Right lobe of liver (tissue), 6 donors: ENCODE measurements around the gene MKNK1. TPM values are rescaled to one million over a fixed set of nuclear protein-coding genes. Genes with fewer than 3 reads are reported as not detected.

ENCODE experiments used
- ATAC-seq, 4 donors: fragments of 200-7000 bp; cut with Tn5 transposase; one replicate each; pipeline ENCODE4 v1.9.1; 2020; ENCODE audit warnings: mild to moderate bottlenecking in 4 of 4, moderate library complexity in 4 of 4
- DNase-seq, 3 donors: peaks; one replicate each; pipeline ENCODE4 v3.0.0-alpha.2; 2020
- H3K27ac ChIP-seq, 3 donors: fragments of 200-600 bp; one replicate each; pipeline ENCODE4 v1.8.0; 2022
- H3K27me3 ChIP-seq, 2 donors: fragments of 200-600 bp; one replicate each; pipeline ENCODE4 v1.8.0; 2022
- H3K36me3 ChIP-seq, 4 donors: fragments of 200-600 bp; sonication (generic) in 1 of 4; one replicate each; pipeline versions ENCODE4 v1.5.1 to v1.8.0; 2017 to 2022; ENCODE audit warnings: control low read depth in 1 of 4
- H3K4me1 ChIP-seq, 4 donors: fragments of 200-600 bp; sonication (generic) in 1 of 4; one replicate each; pipeline versions ENCODE4 v1.5.1 to v1.8.0; 2017 to 2022; ENCODE audit warnings: control low read depth in 1 of 4
- H3K4me3 ChIP-seq, 3 donors: fragments of 200-600 bp; one replicate each; pipeline ENCODE4 v1.8.0; 2022
- H3K9me3 ChIP-seq, 4 donors: fragments of 200-600 bp; sonication (generic) in 1 of 4; one replicate each; pipeline versions ENCODE4 v1.5.1 to v1.8.0; 2017 to 2022; ENCODE audit warnings: control low read depth in 1 of 4
- POLR2A ChIP-seq: fragments of 450-650 bp; IDR thresholded peaks from one replicate; pipeline ENCODE4 v1.6.1; 2017; ENCODE audit warnings: antibody characterized with exemption, mild to moderate bottlenecking
- WGBS: methylation state at CpG from one replicate; pipeline ENCODE4 v1.1.6; 2018; ENCODE audit warnings: low coverage, low lambda C conversion rate; ENCODE audit not compliant: insufficient coverage; ENCODE audit errors: missing lambda C conversion rate; 5-methylcytosine and 5-hydroxymethylcytosine counted together
- intact Hi-C, 2 donors: fragments of 100-400 bp; cut with DNase I; formaldehyde crosslinking; loops; one replicate each; pipeline versions ENCODE4 v1.11.2 to v1.14.1; 2022
- total RNA-seq, 6 experiments: library from RNA; depleted of rRNA in 2 of 6; stranded (reverse); fragments of >200 nt in 2 of 6; fragmentation: NEBNext Ultra II Directional in 3 of 6; extraction: Animal tissue kit (Norgen Biotek cat#: 25700) in 3 of 6; gene quantifications; one replicate each; pipeline versions ENCODE4 v1.1.0 to v1.2.4, GENCODE V29; 2016 to 2023
- TF ChIP-seq, protein P1 (sequence below), 4 donors: fragments of 200-600 bp in 3 of 4; fragments of 450-650 bp in 1 of 4; IDR thresholded peaks; one replicate each; pipeline versions ENCODE4 v1.5.1 to v1.8.0; 2016 to 2022; ENCODE audit warnings: antibody characterized with exemption in 4 of 4, mild to moderate bottlenecking in 2 of 4
- donor health status: DM: no; HTN: yes; CAD: no.
- donor health status: DM: no; HTN: no; CAD: no.
- donor health status: DM: no; HTN: no; CAD: no.
- donor health status: DM: no; HTN: yes; CAD: no.
- donor health status: DM: no; HTN: yes; CAD: no.

Gene MKNK1
- total RNA-seq, 6 experiments from 2014 or later: 17.5 to 27.2 (median 20.8) TPM

- Histone ChIP-seq H3K4me1 (no peaks in the 10 kb centered on the region), H3K9me3 (no peaks in the 10 kb centered on the region), H3K36me3 (peaks cover 0 to 33% (median 2%) of the 10 kb centered on the region in 4 donors), H3K27me3 (no peaks in the 10 kb centered on the region), H3K27ac (no peak overlapping the region), H3K4me3 (no peak overlapping the region)
- intact Hi-C loops: no loop called here
- no peak for TF ChIP-seq POLR2A
- TF ChIP-seq, protein P1, sequence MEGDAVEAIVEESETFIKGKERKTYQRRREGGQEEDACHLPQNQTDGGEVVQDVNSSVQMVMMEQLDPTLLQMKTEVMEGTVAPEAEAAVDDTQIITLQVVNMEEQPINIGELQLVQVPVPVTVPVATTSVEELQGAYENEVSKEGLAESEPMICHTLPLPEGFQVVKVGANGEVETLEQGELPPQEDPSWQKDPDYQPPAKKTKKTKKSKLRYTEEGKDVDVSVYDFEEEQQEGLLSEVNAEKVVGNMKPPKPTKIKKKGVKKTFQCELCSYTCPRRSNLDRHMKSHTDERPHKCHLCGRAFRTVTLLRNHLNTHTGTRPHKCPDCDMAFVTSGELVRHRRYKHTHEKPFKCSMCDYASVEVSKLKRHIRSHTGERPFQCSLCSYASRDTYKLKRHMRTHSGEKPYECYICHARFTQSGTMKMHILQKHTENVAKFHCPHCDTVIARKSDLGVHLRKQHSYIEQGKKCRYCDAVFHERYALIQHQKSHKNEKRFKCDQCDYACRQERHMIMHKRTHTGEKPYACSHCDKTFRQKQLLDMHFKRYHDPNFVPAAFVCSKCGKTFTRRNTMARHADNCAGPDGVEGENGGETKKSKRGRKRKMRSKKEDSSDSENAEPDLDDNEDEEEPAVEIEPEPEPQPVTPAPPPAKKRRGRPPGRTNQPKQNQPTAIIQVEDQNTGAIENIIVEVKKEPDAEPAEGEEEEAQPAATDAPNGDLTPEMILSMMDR (IDR thresholded peaks at IDR 0.05): no peak
- no peak for ATAC-seq
- 78% methylated on average over 6 of the region's 7 CpGs for WGBS
- peak in 1 of 3 donors; percentile 44 for DNase-seq
These were observed 21.1 kb downstream of the MKNK1 start for GRCh38 chr1:46582972-46583371.

- 76% methylated on average over 4 of the region's 4 CpGs for WGBS
- Histone ChIP-seq H3K27me3 (no peaks in the 10 kb centered on the region), H3K36me3 (peaks cover 0 to 41% (median 2%) of the 10 kb centered on the region in 4 donors), H3K9me3 (no peaks in the 10 kb centered on the region), H3K27ac (no peak overlapping the region), H3K4me3 (no peak overlapping the region), H3K4me1 (no peaks in the 10 kb centered on the region)
- ATAC-seq (peak in 3 of 4 donors; percentile 27 to 39 (median 36)), DNase-seq (no peak)
- TF ChIP-seq, protein P1 (IDR thresholded peaks at IDR 0.05): no peak
- no peak for TF ChIP-seq POLR2A
- intact Hi-C loops: no loop called here
These were observed 22.2 kb downstream of the MKNK1 start for GRCh38 chr1:46581681-46582455.

GRCh38 chr1:46580140-46580903, 23.7 kb downstream of the MKNK1 start:
- Histone ChIP-seq H3K4me1 (no peaks in the 10 kb centered on the region), H3K4me3 (no peak overlapping the region), H3K27me3 (no peaks in the 10 kb centered on the region), H3K9me3 (no peaks in the 10 kb centered on the region), H3K36me3 (peaks cover 0 to 52% (median 3%) of the 10 kb centered on the region in 4 donors), H3K27ac (no peak overlapping the region)
- intact Hi-C loops: no loop called here
- 83% methylated on average over 5 of the region's 6 CpGs for WGBS
- DNase-seq: no peak
- ATAC-seq: peak in 2 of 4 donors; percentile 34 to 45
- TF ChIP-seq POLR2A: no peak
- TF ChIP-seq, protein P1 (IDR thresholded peaks at IDR 0.05): no peak

DNA sequence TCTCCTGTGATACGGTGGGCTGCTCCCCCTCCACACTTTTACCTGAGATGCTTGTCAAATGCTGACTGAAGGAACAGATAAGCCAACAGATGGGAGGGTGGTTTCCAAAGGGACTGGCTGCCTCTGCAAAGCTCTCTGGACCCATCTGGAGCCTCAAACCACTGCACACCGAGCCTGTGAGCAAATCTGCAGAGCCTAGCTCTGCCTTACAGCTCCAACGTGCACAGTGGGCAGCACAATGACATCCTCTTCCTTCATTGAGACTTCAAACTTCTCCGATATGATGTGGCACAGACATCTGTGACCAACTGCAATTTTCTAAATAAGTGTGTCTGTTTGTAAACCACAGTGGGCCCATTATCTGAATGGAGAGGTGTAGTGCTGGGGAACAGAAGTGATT, 26.4 kb downstream of the MKNK1 start:
- Histone ChIP-seq H3K4me1 (no peaks in the 10 kb centered on the region), H3K9me3 (no peaks in the 10 kb centered on the region), H3K27ac (no peak overlapping the region), H3K27me3 (no peaks in the 10 kb centered on the region), H3K4me3 (no peak overlapping the region), H3K36me3 (peaks cover 0 to 46% (median 3%) of the 10 kb centered on the region in 4 donors)
- ATAC-seq: no peak
- WGBS: 100% methylated on average over 1 of the region's 4 CpGs
- TF ChIP-seq POLR2A: no peak
- TF ChIP-seq, protein P1 (IDR thresholded peaks at IDR 0.05): no peak
- DNase-seq: no peak
- intact Hi-C loops: no loop called here
